Breast epithelium (tissue), 4 donors: Measurements from ENCODE around the gene SH2D3A. TPM values are rescaled to one million over a fixed set of nuclear protein-coding genes. Genes with fewer than 3 reads are reported as not detected.

Experiments used
- DNase-seq, 2 donors: peaks; one replicate each; pipeline ENCODE4 v3.0.0-alpha.2; 2019; ENCODE audit warnings: low spot score in 2 of 2
- H3K27ac ChIP-seq, 2 donors: fragments of 200-600 bp; sonication (generic) in 1 of 2; one replicate each; pipeline ENCODE4 v1.5.1; 2016 to 2019; ENCODE audit warnings: mild to moderate bottlenecking in 1 of 2
- H3K27me3 ChIP-seq, 2 donors: fragments of 200-600 bp; sonication (generic) in 1 of 2; one replicate each; pipeline versions ENCODE4 v1.5.1 to v1.6.0; 2017 to 2019; ENCODE audit warnings: control low read depth in 1 of 2, mild to moderate bottlenecking in 1 of 2
- H3K36me3 ChIP-seq: fragments of 200-600 bp; one replicate; pipeline ENCODE4 v1.5.1; 2019
- H3K4me1 ChIP-seq, 2 donors: fragments of 200-600 bp; sonication (generic); one replicate each; pipeline ENCODE4 v1.5.1; 2016 to 2019; ENCODE audit warnings: control low read depth in 1 of 2
- H3K4me3 ChIP-seq, 3 donors: fragments of 200-600 bp; sonication (generic); 1 replicate in 2 of 3; 2 replicates in 1 of 3; pipeline ENCODE4 v1.5.1; 2016 to 2019; ENCODE audit warnings: mild to moderate bottlenecking in 3 of 3, moderate library complexity in 2 of 3
- H3K9me3 ChIP-seq, 2 donors: fragments of 200-600 bp; sonication (generic) in 1 of 2; one replicate each; pipeline ENCODE4 v1.5.1; 2016 to 2019; ENCODE audit warnings: control low read depth in 1 of 2
- CTCF ChIP-seq, 3 donors: fragments of 450-650 bp; IDR thresholded peaks; one replicate each; pipeline ENCODE4 v1.5.1; 2016 to 2017; ENCODE audit warnings: antibody characterized with exemption in 3 of 3, mild to moderate bottlenecking in 3 of 3, moderate library complexity in 3 of 3
- POLR2A ChIP-seq: fragments of 450-650 bp; IDR thresholded peaks from one replicate; pipeline ENCODE4 v1.6.1; 2016; ENCODE audit warnings: antibody characterized with exemption, mild to moderate bottlenecking, moderate library complexity
- POLR2AphosphoS5 ChIP-seq, 3 donors: sonication (generic); formaldehyde crosslinking; IDR thresholded peaks; one replicate each; pipeline ENCODE4 v1.6.1; 2017; ENCODE audit warnings: antibody characterized with exemption in 3 of 3
- intact Hi-C: fragments of 100-400 bp; cut with DNase I; formaldehyde crosslinking; loops from one replicate; pipeline ENCODE4 v1.15.1; 2023; ENCODE audit warnings: low total_unique reads
- total RNA-seq, 3 donors: library from RNA; depleted of rRNA; stranded (reverse); fragments of >200 nt; gene quantifications; one replicate each; pipeline ENCODE4 v1.1.0, GENCODE V29; 2016

The SH2D3A gene
- total RNA-seq, 3 donors from 2014 or later: 0.96 to 38.2 (median 18.4) TPM

GRCh38 chr19:6707011-6707657, 60.1 kb downstream of the SH2D3A start:
- intact Hi-C loops: no loop called here
- Histone ChIP-seq H3K4me1 (no peaks in the 10 kb centered on the region), H3K27ac (no peak overlapping the region), H3K9me3 (no peaks in the 10 kb centered on the region), H3K36me3 (no peaks in the 10 kb centered on the region), H3K4me3 (no peak overlapping the region), H3K27me3 (peaks cover 0 to 6% of the 10 kb centered on the region in 2 donors)
- TF ChIP-seq CTCF (IDR thresholded peaks at IDR 0.05) (no peak), POLR2A (no peak)
- DNase-seq: no peak

GRCh38 chr19:6706633-6706958, 60.6 kb downstream of the SH2D3A start:
- intact Hi-C loops: no loop called here
- Histone ChIP-seq H3K27ac (no peak overlapping the region), H3K9me3 (no peaks in the 10 kb centered on the region), H3K4me1 (no peaks in the 10 kb centered on the region), H3K4me3 (no peak overlapping the region), H3K36me3 (no peaks in the 10 kb centered on the region), H3K27me3 (peaks cover 0 to 6% of the 10 kb centered on the region in 2 donors)
- no peak for TF ChIP-seq POLR2AphosphoS5 (IDR thresholded peaks at IDR 0.05)
- no peak for TF ChIP-seq POLR2A
- TF ChIP-seq CTCF (IDR thresholded peaks at IDR 0.05): no peak
- DNase-seq: no peak

- Histone ChIP-seq H3K4me3 (no peak overlapping the region), H3K27me3 (peaks cover 0 to 6% of the 10 kb centered on the region in 2 donors), H3K9me3 (no peaks in the 10 kb centered on the region), H3K27ac (no peak overlapping the region), H3K36me3 (no peaks in the 10 kb centered on the region), H3K4me1 (no peaks in the 10 kb centered on the region)
- intact Hi-C loops: no loop called here
- DNase-seq: no peak
- TF ChIP-seq POLR2AphosphoS5 (IDR thresholded peaks at IDR 0.05): no peak
- no peak for TF ChIP-seq POLR2A
- no peak for TF ChIP-seq CTCF (IDR thresholded peaks at IDR 0.05)
These were observed 61.2 kb downstream of the SH2D3A start for GRCh38 chr19:6705931-6706632.

Other genes with a start within 250 kb of the SH2D3A start
- gene TNFSF9, start 236.4 kb downstream of the SH2D3A start, total RNA-seq: 1 to 10 TPM in 1 of 3 donors, under 1 TPM in 2; 0.33 to 1.6 (median 0.44) TPM
- not detected for gene CD70, start 176.3 kb downstream of the SH2D3A start, total RNA-seq
- gene TNFSF14, start 97.3 kb downstream of the SH2D3A start, total RNA-seq: 1 to 10 TPM in 2 of 3 donors, under 1 TPM in 1; 0.96 to 8.3 (median 2.9) TPM
- gene C3, start 46.8 kb downstream of the SH2D3A start, total RNA-seq: 1,000 to 10,000 TPM in 2 of 3 donors, 100 to 1,000 TPM in 1; 856 to 1,298 (median 1,115) TPM
- gene GPR108, start 29.9 kb downstream of the SH2D3A start, total RNA-seq: 10 to 100 TPM; 62.9 to 98.1 (median 78.0) TPM
- gene TRIP10, start 27.8 kb downstream of the SH2D3A start, total RNA-seq: 10 to 100 TPM; 56.9 to 98.1 (median 87.5) TPM
- 10 to 100 TPM in 1 of 3 donors, 1 to 10 TPM in 2; 6.6 to 10.2 (median 8.5) TPM for gene VAV1, start 5.3 kb upstream of the SH2D3A start, total RNA-seq
- under 1 TPM in 2 of 3 donors, not detected in 1; 0.33 to 0.44 TPM for gene ADGRE1, start 120.1 kb upstream of the SH2D3A start, total RNA-seq